CD8-positive, alpha-beta memory T cell (primary cell): ENCODE measurements around the gene LMNA. TPM values are rescaled to one million over a fixed set of nuclear protein-coding genes. Genes with fewer than 3 reads are reported as not detected.

Experiments used
- CTCF ChIA-PET: fragments of 350-600 bp; sonication (Branson Sonifier 250); formaldehyde crosslinking; loops from one replicate; lab custom pipeline; 2021; ENCODE audit warnings: antibody characterized with exemption; lab: Charles Lee
- POLR2A ChIA-PET: fragments of 350-600 bp; sonication (Branson Sonifier 250); formaldehyde crosslinking; loops from one replicate; lab custom pipeline; 2021; ENCODE audit warnings: antibody characterized with exemption; lab: Charles Lee
- DNase-seq, 5 donors: peaks; one replicate each; pipeline versions ENCODE4 v3.0.0 to v3.0.0-alpha.2; 2020 to 2022; ENCODE audit warnings: mixed read lengths in 1 of 5
- H3K27ac ChIP-seq: one replicate; pipeline ENCODE4 v1.7.0; 2013; ENCODE audit warnings: low read depth, mild to moderate bottlenecking, low read length, moderate library complexity
- H3K27me3 ChIP-seq: 2 replicates; pipeline ENCODE4 v1.7.0; 2013; ENCODE audit warnings: low read length, mild to moderate bottlenecking; ENCODE audit not compliant: insufficient read depth, poor library complexity, severe bottlenecking
- H3K36me3 ChIP-seq: 2 replicates; pipeline ENCODE4 v1.7.0; 2013; ENCODE audit warnings: mild to moderate bottlenecking, low read length, moderate library complexity; ENCODE audit not compliant: insufficient read depth
- H3K4me1 ChIP-seq: 2 replicates; pipeline ENCODE4 v1.7.0; 2013; ENCODE audit warnings: mild to moderate bottlenecking, low read length, moderate library complexity; ENCODE audit not compliant: insufficient read depth
- H3K4me3 ChIP-seq: 2 replicates; pipeline ENCODE4 v1.7.0; 2013; ENCODE audit warnings: mild to moderate bottlenecking, low read length
- H3K9me3 ChIP-seq: 2 replicates; pipeline ENCODE4 v1.7.0; 2013; ENCODE audit warnings: mild to moderate bottlenecking, low read length
- H3K27ac Mint-ChIP-seq, 8 donors: one replicate each; pipeline ENCODE4 v1.8.0; 2020 to 2021; ENCODE audit warnings: mixed read lengths in 8 of 8, mild to moderate bottlenecking in 6 of 8, inconsistent platforms in 3 of 8, moderate library complexity in 3 of 8
- H3K27me3 Mint-ChIP-seq, 2 donors: one replicate each; pipeline ENCODE4 v1.8.0; 2020 to 2021; ENCODE audit warnings: mixed read lengths in 2 of 2, mild to moderate bottlenecking in 1 of 2, moderate library complexity in 1 of 2
- H3K36me3 Mint-ChIP-seq, 3 donors: one replicate each; pipeline ENCODE4 v1.8.0; 2020 to 2021; ENCODE audit warnings: mixed read lengths in 3 of 3, inconsistent platforms in 1 of 3, mild to moderate bottlenecking in 1 of 3
- H3K4me1 Mint-ChIP-seq, 3 donors: one replicate each; pipeline ENCODE4 v1.8.0; 2020 to 2021; ENCODE audit warnings: mixed read lengths in 3 of 3, inconsistent platforms in 1 of 3, mild to moderate bottlenecking in 1 of 3
- H3K4me3 Mint-ChIP-seq, 7 donors: one replicate each; pipeline ENCODE4 v1.8.0; 2020 to 2021; ENCODE audit warnings: mixed read lengths in 7 of 7, mild to moderate bottlenecking in 6 of 7, moderate library complexity in 4 of 7, inconsistent platforms in 2 of 7
- H3K9me3 Mint-ChIP-seq, 5 donors: one replicate each; pipeline ENCODE4 v1.8.0; 2020 to 2022; ENCODE audit warnings: mixed read lengths in 5 of 5, mild to moderate bottlenecking in 3 of 5, moderate library complexity in 2 of 5, inconsistent platforms in 1 of 5
- polyA plus RNA-seq: library from polyadenylated mRNA; unstranded; fragments of 300-500 nt; fragmentation: Illumina TruSeq; gene quantifications from one replicate; pipeline ENCODE4 v1.2.3, GENCODE V29; 2021
- total RNA-seq, 2 experiments: library from RNA; stranded (reverse); gene quantifications; one replicate each; pipeline ENCODE4 v1.2.3, GENCODE V29; 2021

Gene LMNA
- total and polyA plus RNA-seq, 3 experiments from 2014 or later, result 13.9 to 335 (median 325) TPM

DNA sequence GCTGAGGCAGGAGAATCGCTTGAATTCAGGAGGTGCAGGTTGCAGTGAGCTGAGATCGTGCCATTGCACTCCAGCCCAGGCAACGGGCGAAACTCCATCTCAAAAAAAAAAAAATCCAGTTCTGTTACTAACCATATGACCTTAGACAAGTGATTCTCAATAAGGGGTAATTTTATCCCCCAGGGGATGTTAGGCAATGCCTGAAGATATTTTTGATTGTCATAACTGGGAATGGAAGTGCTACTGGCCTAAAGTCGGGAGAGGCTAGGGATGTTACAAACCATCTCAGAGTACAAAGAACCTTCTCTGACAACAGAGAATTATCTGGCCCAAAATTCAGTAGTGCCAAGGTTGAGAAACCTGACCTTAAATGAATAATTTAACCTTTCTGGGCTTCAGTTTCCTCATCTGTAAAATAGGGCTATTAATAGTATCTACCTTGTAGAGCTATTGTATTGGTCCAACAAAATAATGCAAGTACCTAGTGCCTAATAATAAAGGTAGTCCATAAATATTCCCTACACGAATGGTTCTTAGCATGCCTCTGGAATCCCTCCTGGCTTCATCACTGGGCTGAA, 5.8 kb upstream of the LMNA start:
- H3K27me3 Mint-ChIP-seq, result peaks cover 0 to 4% of the 10 kb centered on the region in 2 donors
- Histone ChIP-seq H3K9me3 (no peaks in the 10 kb centered on the region), H3K4me3 (no peak overlapping the region), H3K4me1 (peaks cover 32% of the 10 kb centered on the region), H3K36me3 (no peaks in the 10 kb centered on the region), H3K27ac (no peak overlapping the region), H3K27me3 (peaks cover under 1% of the 10 kb centered on the region)
- peaks cover 26 to 49% (median 35%) of the 10 kb centered on the region in 3 donors for H3K4me1 Mint-ChIP-seq
- DNase-seq, result no peak
- CTCF ChIA-PET, result interaction anchor here (6.4 to 22.4 kb wide), 2 partner anchors 13 to 15 kb away, joined by 43 to 702 read pairs; partner anchors contain the start of gene LMNA
- peak overlapping the region; percentile 82 to 100 (median 100) for H3K27ac Mint-ChIP-seq
- H3K4me3 Mint-ChIP-seq, result peak overlapping the region in 1 of 7 donors; percentile 24
- no peaks in the 10 kb centered on the region for H3K36me3 Mint-ChIP-seq
- POLR2A ChIA-PET, result no interaction called here
- no peaks in the 10 kb centered on the region for H3K9me3 Mint-ChIP-seq

DNA sequence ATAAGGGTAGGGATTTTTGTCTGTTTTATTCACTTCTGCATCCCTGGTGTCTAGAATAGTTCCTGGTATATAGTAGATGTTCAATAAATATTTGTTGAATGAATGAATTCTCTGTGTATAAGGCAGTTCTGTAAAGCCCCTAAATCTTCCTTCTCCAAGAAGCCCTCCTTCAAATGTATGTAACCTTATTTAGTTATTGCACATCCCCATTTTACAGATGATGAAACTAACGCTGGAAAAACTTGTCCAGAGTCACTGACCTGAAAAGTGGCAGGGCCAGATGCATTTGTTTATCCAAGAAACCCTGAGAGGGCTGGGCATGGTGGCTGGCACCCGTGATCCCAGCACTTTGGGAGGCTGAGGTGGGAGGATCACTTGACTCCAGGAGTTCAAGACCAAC, 4.3 kb upstream of the LMNA start:
- peaks cover 0 to 1% (median 0%) of the 10 kb centered on the region in 5 donors for H3K9me3 Mint-ChIP-seq
- ChIA-PET POLR2A (no interaction called here), CTCF (interaction anchor here (6.4 to 22.4 kb wide), 2 partner anchors 14 kb away, joined by 43 to 702 read pairs; partner anchors contain the start of gene LMNA)
- Histone ChIP-seq H3K36me3 (no peaks in the 10 kb centered on the region), H3K4me1 (peaks cover 26% of the 10 kb centered on the region), H3K4me3 (no peak overlapping the region), H3K27me3 (peaks cover 3% of the 10 kb centered on the region), H3K9me3 (no peaks in the 10 kb centered on the region), H3K27ac (no peak overlapping the region)
- H3K36me3 Mint-ChIP-seq, result peaks cover 0 to 7% (median 0%) of the 10 kb centered on the region in 3 donors
- peaks cover 23 to 48% (median 31%) of the 10 kb centered on the region in 3 donors for H3K4me1 Mint-ChIP-seq
- H3K27me3 Mint-ChIP-seq, result peaks cover 0 to 3% of the 10 kb centered on the region in 2 donors
- H3K27ac Mint-ChIP-seq, result peak overlapping the region; percentile 4 to 93 (median 74)
- H3K4me3 Mint-ChIP-seq, result no peak overlapping the region
- no peak for DNase-seq

DNA sequence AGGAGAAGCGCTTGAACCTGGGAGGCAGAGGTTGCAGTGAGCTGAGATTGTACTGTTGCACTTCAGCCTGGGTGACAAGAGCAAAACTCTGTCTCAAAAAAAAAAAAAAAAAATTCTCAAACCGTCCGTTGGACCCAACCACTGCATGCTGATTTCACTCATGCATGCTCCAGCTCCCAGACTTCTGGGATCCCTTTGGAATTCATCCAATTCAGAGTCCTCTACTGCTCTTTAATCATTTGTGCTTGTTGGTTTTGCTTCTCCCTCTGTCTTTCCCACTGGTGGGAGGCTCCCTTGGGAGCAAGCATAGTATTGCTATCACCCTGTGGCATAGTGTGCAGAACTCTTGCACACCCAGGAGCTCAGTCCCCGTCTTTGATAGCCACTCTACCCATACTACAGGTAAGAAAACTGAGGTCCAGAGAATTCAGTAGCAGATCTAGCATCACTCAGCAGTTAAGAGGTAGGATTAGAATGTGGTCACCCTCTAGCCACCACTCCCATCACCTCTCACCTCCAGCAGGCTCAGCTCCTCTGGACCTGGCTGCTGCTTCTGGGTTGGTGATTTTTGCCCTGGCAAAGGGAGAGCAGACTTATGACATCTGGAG, 3.1 kb upstream of the LMNA start:
- no peak overlapping the region for H3K4me3 Mint-ChIP-seq
- ChIA-PET CTCF (interaction anchor here (1.5 to 25.4 kb wide), 2 partner anchors 12 to 19 kb away, joined by 8 to 702 read pairs; no protein-coding TSS in a partner anchor), POLR2A (no interaction called here)
- DNase-seq, result no peak
- H3K27me3 Mint-ChIP-seq, result peaks cover 0 to 7% of the 10 kb centered on the region in 2 donors
- H3K9me3 ChIP-seq, result no peaks in the 10 kb centered on the region
- H3K9me3 Mint-ChIP-seq, result peaks cover 0 to 2% (median 0%) of the 10 kb centered on the region in 5 donors
- no peaks in the 10 kb centered on the region for H3K36me3 ChIP-seq
- H3K27ac ChIP-seq, result no peak overlapping the region
- H3K4me1 ChIP-seq, result peaks cover 24% of the 10 kb centered on the region
- peaks cover 23 to 46% (median 29%) of the 10 kb centered on the region in 3 donors for H3K4me1 Mint-ChIP-seq
- H3K27ac Mint-ChIP-seq, result peak overlapping the region in 6 of 8 donors; percentile 57 to 98 (median 86)
- peaks cover 3% of the 10 kb centered on the region for H3K27me3 ChIP-seq
- no peak overlapping the region for H3K4me3 ChIP-seq
- peaks cover 0 to 15% (median 0%) of the 10 kb centered on the region in 3 donors for H3K36me3 Mint-ChIP-seq

DNA sequence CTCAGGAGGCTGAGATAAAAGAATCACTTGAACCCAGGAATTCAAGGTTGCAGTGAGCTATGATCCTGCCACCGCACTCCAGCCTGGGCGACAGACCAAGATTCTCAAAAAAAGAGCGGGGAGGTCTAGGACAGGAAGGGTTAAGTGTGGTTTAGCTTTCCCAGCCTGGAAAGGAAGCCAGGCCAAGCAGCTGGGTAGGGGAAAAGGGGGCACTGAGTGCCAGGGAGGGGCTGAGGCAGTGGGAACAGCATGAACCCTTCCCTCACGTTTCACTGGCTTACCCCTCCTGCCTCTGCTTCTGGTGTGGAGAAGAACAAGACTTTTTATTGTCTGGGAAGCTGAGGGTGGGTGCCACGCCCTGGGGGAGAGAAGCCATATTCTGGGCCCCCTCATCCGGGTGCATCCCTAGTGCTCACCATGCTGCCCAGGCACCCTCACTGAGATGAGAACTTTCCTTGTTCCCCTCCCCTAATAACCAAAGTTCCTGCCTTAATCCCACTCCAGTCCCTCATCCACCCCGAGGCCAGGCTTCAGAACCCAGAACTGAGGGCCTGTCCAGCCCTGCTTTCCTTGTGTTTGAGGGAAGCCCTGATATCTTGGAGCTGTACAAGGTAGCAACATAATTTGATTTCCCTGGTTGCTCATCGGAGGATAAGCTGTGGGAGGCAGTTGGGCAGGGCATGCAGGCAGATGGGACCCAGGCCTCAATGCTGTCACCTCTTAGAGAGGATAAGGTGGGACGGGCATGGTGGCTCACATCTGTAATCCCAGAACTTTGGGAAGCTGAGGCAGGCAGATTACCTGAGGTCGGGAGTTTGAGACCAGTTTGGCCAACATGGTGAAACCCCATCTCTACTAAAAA, 2.0 kb upstream of the LMNA start:
- no peak for DNase-seq
- CTCF ChIA-PET, result interaction anchor here (0.6 to 25.4 kb wide), 4 partner anchors 11 to 18 kb away, joined by 3 to 702 read pairs (median 43); no protein-coding TSS in a partner anchor
- Mint-ChIP-seq H3K27ac (peak overlapping the region in 7 of 8 donors; percentile 42 to 98 (median 81)), H3K36me3 (peaks cover 0 to 15% (median 0%) of the 10 kb centered on the region in 3 donors), H3K4me3 (peak overlapping the region in 3 of 7 donors; percentile 32 to 90 (median 89)), H3K4me1 (peaks cover 19 to 40% (median 26%) of the 10 kb centered on the region in 3 donors), H3K9me3 (peaks cover 0 to 2% (median 0%) of the 10 kb centered on the region in 5 donors), H3K27me3 (peaks cover 0 to 8% of the 10 kb centered on the region in 2 donors)
- H3K36me3 ChIP-seq, result no peaks in the 10 kb centered on the region
- H3K4me3 ChIP-seq, result no peak overlapping the region
- POLR2A ChIA-PET, result interaction anchor here (0.7 kb wide), 1 partner anchor 17 kb away, joined by 4 read pairs; no protein-coding TSS in a partner anchor
- H3K4me1 ChIP-seq, result peaks cover 17% of the 10 kb centered on the region
- H3K27me3 ChIP-seq, result peaks cover 3% of the 10 kb centered on the region
- no peak overlapping the region for H3K27ac ChIP-seq
- no peaks in the 10 kb centered on the region for H3K9me3 ChIP-seq

DNA sequence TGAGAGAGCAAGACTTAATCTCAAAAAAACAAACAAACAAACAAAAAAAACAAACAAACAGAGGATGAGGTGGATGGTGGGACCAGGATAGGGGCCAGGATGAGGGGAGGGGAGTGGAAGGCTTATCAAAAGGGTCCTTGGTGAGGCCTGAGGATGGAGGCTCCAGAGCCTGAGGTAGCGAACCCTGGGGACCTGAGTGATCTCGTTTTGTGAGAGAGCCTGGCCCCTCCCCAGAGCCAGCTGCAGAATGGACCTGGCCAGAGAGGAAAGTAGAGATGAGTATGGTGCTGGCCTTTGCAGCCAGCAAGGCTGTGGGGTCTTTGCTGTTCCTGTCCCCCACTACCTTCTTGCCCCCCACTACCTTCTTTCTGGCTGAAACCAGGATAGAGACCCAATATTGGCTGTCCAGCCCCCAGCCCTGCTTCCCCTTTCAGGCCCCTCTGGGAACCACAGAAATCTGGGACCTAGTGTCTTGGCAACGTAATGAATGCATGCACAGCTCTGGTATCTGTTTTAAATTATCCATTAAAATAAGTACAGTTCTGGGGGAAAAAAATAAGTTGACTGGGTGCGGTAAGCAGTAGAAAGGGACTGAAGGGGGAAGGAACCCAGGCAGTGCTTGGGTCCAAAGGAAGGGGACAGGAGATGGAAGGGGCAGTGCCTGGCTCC, 1.1 kb upstream of the LMNA start:
- Histone ChIP-seq H3K4me1 (peaks cover 17% of the 10 kb centered on the region), H3K4me3 (no peak overlapping the region), H3K27me3 (peaks cover 3% of the 10 kb centered on the region), H3K36me3 (no peaks in the 10 kb centered on the region), H3K9me3 (no peaks in the 10 kb centered on the region), H3K27ac (peak overlapping the region; percentile 93)
- Mint-ChIP-seq H3K36me3 (peaks cover 0 to 17% (median 0%) of the 10 kb centered on the region in 3 donors), H3K27ac (peak overlapping the region; percentile 51 to 100 (median 97)), H3K27me3 (peaks cover 0 to 8% of the 10 kb centered on the region in 2 donors), H3K9me3 (peaks cover 0 to 2% (median 0%) of the 10 kb centered on the region in 5 donors), H3K4me1 (peaks cover 21 to 43% (median 29%) of the 10 kb centered on the region in 3 donors), H3K4me3 (peak overlapping the region; percentile 29 to 96 (median 90))
- ChIA-PET POLR2A (interaction anchor here (0.5 to 1.3 kb wide), 3 partner anchors 9 to 16 kb away, joined by 3 to 5 read pairs (median 4); no protein-coding TSS in a partner anchor), CTCF (interaction anchor here (0.6 to 25.4 kb wide), 3 partner anchors 10 to 15 kb away, joined by 3 to 702 read pairs (median 78); no protein-coding TSS in a partner anchor)
- no peak for DNase-seq

DNA sequence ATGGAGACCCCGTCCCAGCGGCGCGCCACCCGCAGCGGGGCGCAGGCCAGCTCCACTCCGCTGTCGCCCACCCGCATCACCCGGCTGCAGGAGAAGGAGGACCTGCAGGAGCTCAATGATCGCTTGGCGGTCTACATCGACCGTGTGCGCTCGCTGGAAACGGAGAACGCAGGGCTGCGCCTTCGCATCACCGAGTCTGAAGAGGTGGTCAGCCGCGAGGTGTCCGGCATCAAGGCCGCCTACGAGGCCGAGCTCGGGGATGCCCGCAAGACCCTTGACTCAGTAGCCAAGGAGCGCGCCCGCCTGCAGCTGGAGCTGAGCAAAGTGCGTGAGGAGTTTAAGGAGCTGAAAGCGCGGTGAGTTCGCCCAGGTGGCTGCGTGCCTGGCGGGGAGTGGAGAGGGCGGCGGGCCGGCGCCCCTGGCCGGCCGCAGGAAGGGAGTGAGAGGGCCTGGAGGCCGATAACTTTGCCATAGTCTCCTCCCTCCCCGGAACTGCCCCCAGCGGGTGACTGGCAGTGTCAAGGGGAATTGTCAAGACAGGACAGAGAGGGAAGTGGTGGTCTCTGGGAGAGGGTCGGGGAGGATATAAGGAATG, 505 bp downstream of the LMNA start:
- no peaks in the 10 kb centered on the region for H3K36me3 ChIP-seq
- Mint-ChIP-seq H3K27me3 (peaks cover 0 to 8% of the 10 kb centered on the region in 2 donors), H3K4me1 (peaks cover 27 to 55% (median 37%) of the 10 kb centered on the region in 3 donors), H3K36me3 (peaks cover 0 to 22% (median 0%) of the 10 kb centered on the region in 3 donors), H3K9me3 (peaks cover 0 to 2% (median 0%) of the 10 kb centered on the region in 5 donors), H3K4me3 (peak overlapping the region; percentile 90 to 98 (median 93)), H3K27ac (peak overlapping the region; percentile 64 to 100 (median 97))
- no peaks in the 10 kb centered on the region for H3K9me3 ChIP-seq
- H3K4me1 ChIP-seq, result peaks cover 20% of the 10 kb centered on the region
- CTCF ChIA-PET, result interaction anchor here (9.0 to 25.4 kb wide), 2 partner anchors 13 to 16 kb away, joined by 78 to 702 read pairs; no protein-coding TSS in a partner anchor
- peaks cover 3% of the 10 kb centered on the region for H3K27me3 ChIP-seq
- peak overlapping the region; percentile 93 for H3K27ac ChIP-seq
- H3K4me3 ChIP-seq, result peak overlapping the region; percentile 77
- POLR2A ChIA-PET, result interaction anchor here (0.6 to 1.9 kb wide), 7 partner anchors 8 to 98 kb away, joined by 3 to 10 read pairs (median 3); partner anchors contain the start of gene PMF1
- DNase-seq, result peak in 3 of 5 donors; percentile 8 to 33 (median 26)
